Right lobe of liver (tissue), 6 donors: ENCODE measurements around the gene NMU. TPM values are rescaled to one million over a fixed set of nuclear protein-coding genes. Genes with fewer than 3 reads are reported as not detected.

Source experiments
- ATAC-seq, 4 donors: fragments of 200-7000 bp; cut with Tn5 transposase; one replicate each; pipeline ENCODE4 v1.9.1; 2020; ENCODE audit warnings: mild to moderate bottlenecking in 4 of 4, moderate library complexity in 4 of 4
- DNase-seq, 3 donors: peaks; one replicate each; pipeline ENCODE4 v3.0.0-alpha.2; 2020
- H3K27ac ChIP-seq, 3 donors: fragments of 200-600 bp; one replicate each; pipeline ENCODE4 v1.8.0; 2022
- H3K27me3 ChIP-seq, 2 donors: fragments of 200-600 bp; one replicate each; pipeline ENCODE4 v1.8.0; 2022
- H3K36me3 ChIP-seq, 4 donors: fragments of 200-600 bp; sonication (generic) in 1 of 4; one replicate each; pipeline versions ENCODE4 v1.5.1 to v1.8.0; 2017 to 2022; ENCODE audit warnings: control low read depth in 1 of 4
- H3K4me1 ChIP-seq, 4 donors: fragments of 200-600 bp; sonication (generic) in 1 of 4; one replicate each; pipeline versions ENCODE4 v1.5.1 to v1.8.0; 2017 to 2022; ENCODE audit warnings: control low read depth in 1 of 4
- H3K4me3 ChIP-seq, 3 donors: fragments of 200-600 bp; one replicate each; pipeline ENCODE4 v1.8.0; 2022
- H3K9me3 ChIP-seq, 4 donors: fragments of 200-600 bp; sonication (generic) in 1 of 4; one replicate each; pipeline versions ENCODE4 v1.5.1 to v1.8.0; 2017 to 2022; ENCODE audit warnings: control low read depth in 1 of 4
- CTCF ChIP-seq, 4 donors: fragments of 200-600 bp in 3 of 4; fragments of 450-650 bp in 1 of 4; IDR thresholded peaks; one replicate each; pipeline versions ENCODE4 v1.5.1 to v1.8.0; 2016 to 2022; ENCODE audit warnings: antibody characterized with exemption in 4 of 4, mild to moderate bottlenecking in 2 of 4
- POLR2A ChIP-seq: fragments of 450-650 bp; IDR thresholded peaks from one replicate; pipeline ENCODE4 v1.6.1; 2017; ENCODE audit warnings: antibody characterized with exemption, mild to moderate bottlenecking
- WGBS: methylation state at CpG from one replicate; pipeline ENCODE4 v1.1.6; 2018; ENCODE audit warnings: low coverage, low lambda C conversion rate; ENCODE audit not compliant: insufficient coverage; ENCODE audit errors: missing lambda C conversion rate; 5-methylcytosine and 5-hydroxymethylcytosine counted together
- intact Hi-C, 2 donors: fragments of 100-400 bp; cut with DNase I; formaldehyde crosslinking; loops; one replicate each; pipeline versions ENCODE4 v1.11.2 to v1.14.1; 2022
- total RNA-seq, 6 experiments: library from RNA; depleted of rRNA in 2 of 6; stranded (reverse); fragments of >200 nt in 2 of 6; fragmentation: NEBNext Ultra II Directional in 3 of 6; extraction: Animal tissue kit (Norgen Biotek cat#: 25700) in 3 of 6; gene quantifications; one replicate each; pipeline versions ENCODE4 v1.1.0 to v1.2.4, GENCODE V29; 2016 to 2023
- donor health status: DM: no; HTN: yes; CAD: no.
- donor health status: DM: no; HTN: no; CAD: no.
- donor health status: DM: no; HTN: no; CAD: no.
- donor health status: DM: no; HTN: yes; CAD: no.
- donor health status: DM: no; HTN: yes; CAD: no.

Gene NMU
- total RNA-seq, 6 experiments from 2014 or later, result not detected

GRCh38 chr4:55650483-55650882 is 14.4 kb upstream of the NMU start:
- Histone ChIP-seq H3K27ac (no peak overlapping the region), H3K27me3 (no peaks in the 10 kb centered on the region), H3K9me3 (no peaks in the 10 kb centered on the region), H3K4me3 (no peak overlapping the region), H3K4me1 (no peaks in the 10 kb centered on the region), H3K36me3 (no peaks in the 10 kb centered on the region)
- 52% methylated on average over 5 of the region's 5 CpGs for WGBS
- intact Hi-C loops, result no loop called here
- ATAC-seq (no peak), DNase-seq (no peak)
- TF ChIP-seq CTCF (IDR thresholded peaks at IDR 0.05), result no peak

- Histone ChIP-seq H3K36me3 (no peaks in the 10 kb centered on the region), H3K9me3 (no peaks in the 10 kb centered on the region), H3K4me1 (peaks cover 0 to 5% (median 0%) of the 10 kb centered on the region in 4 donors), H3K27ac (no peak overlapping the region), H3K27me3 (peaks cover 0 to 9% of the 10 kb centered on the region in 2 donors), H3K4me3 (no peak overlapping the region)
- DNase-seq, result no peak
- WGBS, result 12% methylated on average over 11 of the region's 12 CpGs
- TF ChIP-seq POLR2A, result no peak
- TF ChIP-seq CTCF (IDR thresholded peaks at IDR 0.05), result no peak
- intact Hi-C loops, result no loop called here
- no peak for ATAC-seq
Observed at GRCh38 chr4:55637272-55637820, 1.2 kb upstream of the NMU start.

DNA sequence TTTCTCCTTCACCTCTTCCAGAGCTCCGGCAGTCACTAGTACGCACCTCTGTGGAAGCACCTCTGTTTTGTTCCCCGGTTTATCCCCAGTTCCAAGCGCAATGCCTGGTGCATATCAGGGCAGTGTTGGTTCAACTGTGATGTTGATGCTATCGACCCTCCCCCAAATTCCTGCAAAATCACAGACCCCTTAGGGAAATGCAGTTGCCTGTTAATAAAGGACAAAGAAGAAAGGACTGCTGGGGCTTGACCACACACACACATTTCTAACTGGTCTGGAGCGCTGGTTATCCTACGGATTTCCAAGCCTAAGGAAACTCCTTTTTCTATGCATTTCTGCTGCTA is 530 bp upstream of the NMU start:
- H3K4me3 ChIP-seq, result no peak overlapping the region
- peaks cover 0 to 9% of the 10 kb centered on the region in 2 donors for H3K27me3 ChIP-seq
- DNase-seq (no peak), ATAC-seq (no peak)
- TF ChIP-seq POLR2A (no peak), CTCF (IDR thresholded peaks at IDR 0.05) (no peak)
- no peaks in the 10 kb centered on the region for H3K36me3 ChIP-seq
- peaks cover 0 to 5% (median 0%) of the 10 kb centered on the region in 4 donors for H3K4me1 ChIP-seq
- WGBS, result 6% methylated on average over 5 of the region's 7 CpGs
- intact Hi-C loops, result no loop called here
- no peaks in the 10 kb centered on the region for H3K9me3 ChIP-seq
- H3K27ac ChIP-seq, result no peak overlapping the region

GRCh38 chr4:55635282-55635681 is 816 bp downstream of the NMU start:
- TF ChIP-seq CTCF (IDR thresholded peaks at IDR 0.05) (no peak), POLR2A (no peak)
- ATAC-seq, result no peak
- Histone ChIP-seq H3K9me3 (no peaks in the 10 kb centered on the region), H3K36me3 (no peaks in the 10 kb centered on the region), H3K4me1 (peaks cover 0 to 5% (median 0%) of the 10 kb centered on the region in 4 donors), H3K4me3 (no peak overlapping the region), H3K27ac (no peak overlapping the region), H3K27me3 (peaks cover 0 to 9% of the 10 kb centered on the region in 2 donors)
- intact Hi-C loops, result no loop called here
- WGBS, result 0% methylated on average over 11 of the region's 11 CpGs
- DNase-seq, result no peak
